ENCODE results near the gene CSPG4. TPM values are rescaled to one million over a fixed set of nuclear protein-coding genes. Genes with fewer than 3 reads are reported as not detected.

Gene CSPG4
- total and polyA plus RNA-seq, 2 donors (not counting 3 experiments of a cell fraction or from before 2014, with no cell fraction given): not detected

- CTCF ChIA-PET: no interaction called here
- H3K4me2 ChIP-seq (ENCODE audit: insufficient read depth, low read length): no peak overlapping the region
- H3K79me2 ChIP-seq (ENCODE audit: control insufficient read depth, insufficient read depth, low read length): no peaks in the 10 kb centered on the region
- H3K9me1 ChIP-seq (replicated peaks; ENCODE audit: control insufficient read depth, extremely low read depth, insufficient read depth, low read length): no peaks in the 10 kb centered on the region
- no peak for FAIRE-seq
- DNase-seq (ENCODE audit: low read depth, low spot score): no peak
- H4K20me1 ChIP-seq (replicated peaks; ENCODE audit: control insufficient read depth, extremely low read depth, insufficient read depth, low read length): no peaks in the 10 kb centered on the region
- dilution Hi-C loops (cut with MboI; ENCODE audit: extremely low pct_ligation_motif_present, low sequenced_read_pairs): no loop called here
- H3K27me3 ChIP-seq (ENCODE audit: control insufficient read depth in 2 of 2, insufficient read depth in 2 of 2, low read length in 2 of 2): no peaks in the 10 kb centered on the region
- no peak overlapping the region for H3K27ac ChIP-seq (ENCODE audit: insufficient read depth, low read depth, low read length)
- POLR2A ChIA-PET: no interaction called here
- peaks cover 0 to 10% of the 10 kb centered on the region in 2 experiments for H3K36me3 ChIP-seq (ENCODE audit: control insufficient read depth in 2 of 2, extremely low read depth in 1 of 2, insufficient read depth in 2 of 2, low read length in 2 of 2)
- H3K9me3 ChIP-seq (replicated peaks; ENCODE audit: control insufficient read depth, insufficient read depth, low read length): no peaks in the 10 kb centered on the region
- H3K4me3 ChIP-seq (replicated peaks in 1 of 3; ENCODE audit: insufficient read depth in 1 of 3, low read depth in 1 of 3, low read length in 3 of 3): no peak overlapping the region
- H2AFZ ChIP-seq (ENCODE audit: low read depth, low read length): no peak overlapping the region
- intact Hi-C loops (cut with micrococcal nuclease): no loop called here
- no TSS peak for BruUV-seq (replicated peaks)
- peaks cover 5% of the 10 kb centered on the region for H3K4me1 ChIP-seq (ENCODE audit: control insufficient read depth, extremely low read depth, insufficient read depth, low read length)
- H3K9ac ChIP-seq (replicated peaks; ENCODE audit: extremely low read depth, insufficient read depth, low read length): no peak overlapping the region
- TF ChIP-seq GATA2 (IDR thresholded peaks at IDR 0.05; ENCODE audit: insufficient read depth, insufficient read length, low read depth, low read length) (no peak), EZH2 (IDR thresholded peaks at IDR 0.05; ENCODE audit: borderline replicate concordance, low read depth, low read length, severe bottlenecking) (no peak), MYC (IDR thresholded peaks at IDR 0.05; ENCODE audit: low read depth, low read length) (no peak), FOS (IDR thresholded peaks at IDR 0.05; ENCODE audit: borderline replicate concordance, insufficient read depth, low read length) (no peak), JUN (IDR thresholded peaks at IDR 0.05; ENCODE audit: borderline replicate concordance, insufficient read depth, insufficient read length, low read depth) (no peak), POLR2AphosphoS5 (IDR thresholded peaks at IDR 0.05; ENCODE audit: insufficient read depth, low read depth, low read length) (no peak), POLR2A (IDR thresholded peaks at IDR 0.05; ENCODE audit: low read depth, low read length) (no peak)
- TF ChIP-seq, protein P1, sequence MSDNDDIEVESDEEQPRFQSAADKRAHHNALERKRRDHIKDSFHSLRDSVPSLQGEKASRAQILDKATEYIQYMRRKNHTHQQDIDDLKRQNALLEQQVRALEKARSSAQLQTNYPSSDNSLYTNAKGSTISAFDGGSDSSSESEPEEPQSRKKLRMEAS (IDR thresholded peaks at IDR 0.05; ENCODE audit: insufficient read depth, insufficient read length): no peak
- TF ChIP-seq, protein P2, sequence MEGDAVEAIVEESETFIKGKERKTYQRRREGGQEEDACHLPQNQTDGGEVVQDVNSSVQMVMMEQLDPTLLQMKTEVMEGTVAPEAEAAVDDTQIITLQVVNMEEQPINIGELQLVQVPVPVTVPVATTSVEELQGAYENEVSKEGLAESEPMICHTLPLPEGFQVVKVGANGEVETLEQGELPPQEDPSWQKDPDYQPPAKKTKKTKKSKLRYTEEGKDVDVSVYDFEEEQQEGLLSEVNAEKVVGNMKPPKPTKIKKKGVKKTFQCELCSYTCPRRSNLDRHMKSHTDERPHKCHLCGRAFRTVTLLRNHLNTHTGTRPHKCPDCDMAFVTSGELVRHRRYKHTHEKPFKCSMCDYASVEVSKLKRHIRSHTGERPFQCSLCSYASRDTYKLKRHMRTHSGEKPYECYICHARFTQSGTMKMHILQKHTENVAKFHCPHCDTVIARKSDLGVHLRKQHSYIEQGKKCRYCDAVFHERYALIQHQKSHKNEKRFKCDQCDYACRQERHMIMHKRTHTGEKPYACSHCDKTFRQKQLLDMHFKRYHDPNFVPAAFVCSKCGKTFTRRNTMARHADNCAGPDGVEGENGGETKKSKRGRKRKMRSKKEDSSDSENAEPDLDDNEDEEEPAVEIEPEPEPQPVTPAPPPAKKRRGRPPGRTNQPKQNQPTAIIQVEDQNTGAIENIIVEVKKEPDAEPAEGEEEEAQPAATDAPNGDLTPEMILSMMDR (IDR thresholded peaks at IDR 0.05; ENCODE audit: extremely low read depth in 1 of 2, insufficient read depth in 1 of 2, low read depth in 1 of 2, low read length in 2 of 2): no peak
Measured at GRCh38 chr15:75659141-75659771, 53.4 kb downstream of the CSPG4 start.
